OCI-LY7 (cell line): Measurements from ENCODE around the gene NCKAP5.

ENCODE experiments used
- CTCF ChIP-seq: fragments of 200-600 bp; sonication (generic); conservative IDR thresholded peaks from 2 replicates; pipeline ENCODE4 v1.5.1; 2014; ENCODE audit warnings: mild to moderate bottlenecking, antibody characterized with exemption, low read length, moderate library complexity, mixed read lengths
- EZH2phosphoT487 ChIP-seq: fragments of 200-600 bp; sonication (generic); IDR thresholded peaks from 2 replicates; pipeline ENCODE4 v1.6.1; 2018; ENCODE audit warnings: low read depth, borderline replicate concordance, mild to moderate bottlenecking, mixed run types, antibody characterized with exemption, low read length, moderate library complexity, mixed read lengths

DNA sequence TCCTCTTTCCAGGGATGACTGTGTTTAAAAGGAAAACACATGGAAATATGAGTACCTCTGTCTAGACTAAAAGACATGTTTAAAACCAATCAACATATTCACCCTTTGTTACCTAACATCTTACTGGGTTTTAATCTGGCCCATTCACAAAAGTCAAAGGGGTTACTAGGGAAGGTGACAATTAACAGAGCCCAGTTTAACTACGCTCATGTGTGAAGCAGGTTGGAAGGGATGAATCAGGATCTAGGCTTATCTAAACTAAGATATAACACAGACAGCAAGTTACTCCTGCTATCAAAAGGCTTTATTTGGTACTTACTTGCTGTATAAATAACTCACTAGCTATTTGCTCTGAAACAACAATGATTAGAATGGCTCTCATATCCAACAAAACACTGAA is 337.0 kb downstream of the NCKAP5 start:
- TF ChIP-seq CTCF (no peak), EZH2phosphoT487 (no peak)
